ENCODE data around the gene DDX28.
A peak's percentile ranks its signal among the peaks of the same experiment; 100 is the strongest.
"Not testable (repeated sequence)": the region's sequence is repeated elsewhere in the genome, so short reads cannot be mapped to it uniquely, and the experiment has no call there.

- not testable (repeated sequence) for TF ChIP-seq DACH1 (IDR thresholded peaks at IDR 0.05; ENCODE audit: partially characterized antibody); BRD9 (IDR thresholded peaks at IDR 0.05; ENCODE audit: low read depth, partially characterized antibody); TAF1 (IDR thresholded peaks at IDR 0.05; ENCODE audit: control insufficient read depth, extremely low read depth, insufficient read depth, low read length, severe bottlenecking); POU5F1 (IDR thresholded peaks at IDR 0.05; ENCODE audit: borderline replicate concordance, low read depth, low read length, partially characterized antibody); ZNF274 (IDR thresholded peaks at IDR 0.05; ENCODE audit: borderline replicate concordance, low read depth, low read length); CREB1 (IDR thresholded peaks at IDR 0.05); CREB1 (CRISPR knock-in tag; IDR thresholded peaks at IDR 0.05); PBX2 (CRISPR knock-in tag; IDR thresholded peaks at IDR 0.05; ENCODE audit: low read depth); PBX2 (tag; conservative IDR thresholded peaks at IDR 0.05; ENCODE audit: low read depth); SMAD1 (IDR thresholded peaks at IDR 0.05; ENCODE audit: low read depth, low read length, partially characterized antibody); U2AF1 (optimal IDR thresholded peaks at IDR 0.05; ENCODE audit: low read depth, low read length); ATF3 (IDR thresholded peaks at IDR 0.05); ATF3 (CRISPR knock-in tag; conservative IDR thresholded peaks at IDR 0.05)
- TF ChIP-seq SPI1 (IDR thresholded peaks at IDR 0.05; ENCODE audit: borderline replicate concordance, low read depth, low read length) (peak; percentile 80), POLR2AphosphoS5 (IDR thresholded peaks at IDR 0.05; ENCODE audit: control insufficient read depth, insufficient read depth, low read depth, low read length) (0 out of 2 replicates have a peak, but pooled peaks have one; percentile 23)
- TF ChIP-seq, protein P1, sequence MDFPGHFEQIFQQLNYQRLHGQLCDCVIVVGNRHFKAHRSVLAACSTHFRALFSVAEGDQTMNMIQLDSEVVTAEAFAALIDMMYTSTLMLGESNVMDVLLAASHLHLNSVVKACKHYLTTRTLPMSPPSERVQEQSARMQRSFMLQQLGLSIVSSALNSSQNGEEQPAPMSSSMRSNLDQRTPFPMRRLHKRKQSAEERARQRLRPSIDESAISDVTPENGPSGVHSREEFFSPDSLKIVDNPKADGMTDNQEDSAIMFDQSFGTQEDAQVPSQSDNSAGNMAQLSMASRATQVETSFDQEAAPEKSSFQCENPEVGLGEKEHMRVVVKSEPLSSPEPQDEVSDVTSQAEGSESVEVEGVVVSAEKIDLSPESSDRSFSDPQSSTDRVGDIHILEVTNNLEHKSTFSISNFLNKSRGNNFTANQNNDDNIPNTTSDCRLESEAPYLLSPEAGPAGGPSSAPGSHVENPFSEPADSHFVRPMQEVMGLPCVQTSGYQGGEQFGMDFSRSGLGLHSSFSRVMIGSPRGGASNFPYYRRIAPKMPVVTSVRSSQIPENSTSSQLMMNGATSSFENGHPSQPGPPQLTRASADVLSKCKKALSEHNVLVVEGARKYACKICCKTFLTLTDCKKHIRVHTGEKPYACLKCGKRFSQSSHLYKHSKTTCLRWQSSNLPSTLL (IDR thresholded peaks at IDR 0.05) = not testable (repeated sequence)
These were observed 24.0 kb downstream of the DDX28 start, which contains the start of gene DPEP2 for GRCh38 chr16:67998779-67999688.

Measured in K562 (cell line).